ENCODE measurements around the gene FOXP2. TPM values are rescaled to one million over a fixed set of nuclear protein-coding genes. Genes with fewer than 3 reads are reported as not detected.

Gene FOXP2
- total RNA-seq, 1 donor from 2014 or later = 1.1 TPM

- Histone ChIP-seq H3K4me2 (no peak overlapping the region), H2AFZ (replicated peaks) (no peak overlapping the region), H4K20me1 (ENCODE audit: low read depth) (no peaks in the 10 kb centered on the region), H3K79me2 (ENCODE audit: low read depth) (no peaks in the 10 kb centered on the region), H3K9me3 (ENCODE audit: low read depth) (no peaks in the 10 kb centered on the region), H3K4me1 (no peaks in the 10 kb centered on the region), H3K36me3 (no peaks in the 10 kb centered on the region), H3F3A (ENCODE audit: low read depth) (no peaks in the 10 kb centered on the region), H3K4me3 (no peak overlapping the region), H3K27ac (no peak overlapping the region), H3K9ac (no peak overlapping the region), H3K27me3 (no peaks in the 10 kb centered on the region)
- DNase-seq (ENCODE audit: low spot score) = no peak
- no peak overlapping the region for H3K4me3 Mint-ChIP-seq
- H3K36me3 Mint-ChIP-seq = no peaks in the 10 kb centered on the region
- TF ChIP-seq EZH2 (IDR thresholded peaks at IDR 0.05) (no peak), EZH2phosphoT487 (IDR thresholded peaks at IDR 0.05) (no peak)
- TF ChIP-seq, protein P1, sequence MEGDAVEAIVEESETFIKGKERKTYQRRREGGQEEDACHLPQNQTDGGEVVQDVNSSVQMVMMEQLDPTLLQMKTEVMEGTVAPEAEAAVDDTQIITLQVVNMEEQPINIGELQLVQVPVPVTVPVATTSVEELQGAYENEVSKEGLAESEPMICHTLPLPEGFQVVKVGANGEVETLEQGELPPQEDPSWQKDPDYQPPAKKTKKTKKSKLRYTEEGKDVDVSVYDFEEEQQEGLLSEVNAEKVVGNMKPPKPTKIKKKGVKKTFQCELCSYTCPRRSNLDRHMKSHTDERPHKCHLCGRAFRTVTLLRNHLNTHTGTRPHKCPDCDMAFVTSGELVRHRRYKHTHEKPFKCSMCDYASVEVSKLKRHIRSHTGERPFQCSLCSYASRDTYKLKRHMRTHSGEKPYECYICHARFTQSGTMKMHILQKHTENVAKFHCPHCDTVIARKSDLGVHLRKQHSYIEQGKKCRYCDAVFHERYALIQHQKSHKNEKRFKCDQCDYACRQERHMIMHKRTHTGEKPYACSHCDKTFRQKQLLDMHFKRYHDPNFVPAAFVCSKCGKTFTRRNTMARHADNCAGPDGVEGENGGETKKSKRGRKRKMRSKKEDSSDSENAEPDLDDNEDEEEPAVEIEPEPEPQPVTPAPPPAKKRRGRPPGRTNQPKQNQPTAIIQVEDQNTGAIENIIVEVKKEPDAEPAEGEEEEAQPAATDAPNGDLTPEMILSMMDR (IDR thresholded peaks at IDR 0.05) = no peak
- H3K4me1 Mint-ChIP-seq = peaks cover 21% of the 10 kb centered on the region
- no peaks in the 10 kb centered on the region for H3K27me3 Mint-ChIP-seq (ENCODE audit: insufficient read depth, low read depth)
- H3K9me3 Mint-ChIP-seq = no peaks in the 10 kb centered on the region
- H3K27ac Mint-ChIP-seq = no peak overlapping the region
These were observed 207.6 kb downstream of the FOXP2 start for GRCh38 chr7:114622221-114622620.

- Histone ChIP-seq H3K79me2 (ENCODE audit: low read depth) (no peaks in the 10 kb centered on the region), H3K4me3 (no peak overlapping the region), H3K9ac (no peak overlapping the region), H3K36me3 (no peaks in the 10 kb centered on the region), H3F3A (ENCODE audit: low read depth) (no peaks in the 10 kb centered on the region), H2AFZ (replicated peaks) (no peak overlapping the region), H3K9me3 (ENCODE audit: low read depth) (no peaks in the 10 kb centered on the region), H3K27me3 (no peaks in the 10 kb centered on the region), H3K4me2 (no peak overlapping the region), H3K27ac (no peak overlapping the region), H4K20me1 (ENCODE audit: low read depth) (no peaks in the 10 kb centered on the region), H3K4me1 (no peaks in the 10 kb centered on the region)
- no peak for TF ChIP-seq EZH2phosphoT487 (IDR thresholded peaks at IDR 0.05)
- TF ChIP-seq EZH2 (IDR thresholded peaks at IDR 0.05) = no peak
- TF ChIP-seq, protein P1 (IDR thresholded peaks at IDR 0.05) = no peak
- H3K27me3 Mint-ChIP-seq (ENCODE audit: insufficient read depth, low read depth) = no peaks in the 10 kb centered on the region
- H3K36me3 Mint-ChIP-seq = no peaks in the 10 kb centered on the region
- H3K4me3 Mint-ChIP-seq = no peak overlapping the region
- peaks cover 21% of the 10 kb centered on the region for H3K4me1 Mint-ChIP-seq
- DNase-seq (ENCODE audit: low spot score) = no peak
- no peak overlapping the region for H3K27ac Mint-ChIP-seq
- no peaks in the 10 kb centered on the region for H3K9me3 Mint-ChIP-seq
These were observed 208.5 kb downstream of the FOXP2 start for GRCh38 chr7:114623146-114623545.

DNA sequence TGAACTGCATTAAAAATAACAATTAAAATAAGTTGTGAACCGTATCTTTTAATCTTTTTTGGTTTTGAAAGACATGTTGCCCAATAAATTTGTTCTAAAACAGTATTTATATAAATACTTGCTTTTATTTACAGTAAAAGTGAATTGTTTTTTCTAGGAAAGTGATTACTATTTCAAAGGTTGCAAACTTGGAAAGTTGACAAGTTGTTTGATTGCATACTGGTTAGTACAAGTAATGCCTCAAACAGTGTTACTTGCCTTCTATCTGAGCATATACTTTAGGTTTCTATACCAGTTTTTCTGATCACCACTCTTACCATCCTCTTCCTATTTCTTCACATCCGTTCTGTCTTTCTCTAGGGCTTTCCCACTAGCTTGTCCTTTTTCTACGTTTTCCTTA lies 212.6 kb downstream of the FOXP2 start:
- H3K36me3 ChIP-seq = no peaks in the 10 kb centered on the region
- Mint-ChIP-seq H3K4me1 (peaks cover 38% of the 10 kb centered on the region), H3K36me3 (no peaks in the 10 kb centered on the region), H3K27ac (no peak overlapping the region), H3K9me3 (no peaks in the 10 kb centered on the region), H3K27me3 (ENCODE audit: insufficient read depth, low read depth) (no peaks in the 10 kb centered on the region), H3K4me3 (no peak overlapping the region)
- no peaks in the 10 kb centered on the region for H3K27me3 ChIP-seq
- H3K27ac ChIP-seq = no peak overlapping the region
- no peaks in the 10 kb centered on the region for H4K20me1 ChIP-seq (ENCODE audit: low read depth)
- H3K4me2 ChIP-seq = no peak overlapping the region
- no peaks in the 10 kb centered on the region for H3K9me3 ChIP-seq (ENCODE audit: low read depth)
- H3F3A ChIP-seq (ENCODE audit: low read depth) = peaks cover 12% of the 10 kb centered on the region
- H3K9ac ChIP-seq = no peak overlapping the region
- no peaks in the 10 kb centered on the region for H3K79me2 ChIP-seq (ENCODE audit: low read depth)
- no peak overlapping the region for H3K4me3 ChIP-seq
- H3K4me1 ChIP-seq = peaks cover 19% of the 10 kb centered on the region
- no peak for TF ChIP-seq EZH2phosphoT487 (IDR thresholded peaks at IDR 0.05)
- TF ChIP-seq EZH2 (IDR thresholded peaks at IDR 0.05) = no peak
- TF ChIP-seq, protein P1 (IDR thresholded peaks at IDR 0.05) = no peak
- no peak overlapping the region for H2AFZ ChIP-seq (replicated peaks)
- DNase-seq (ENCODE audit: low spot score) = no peak
